Measurements from ENCODE around the gene NRXN3. TPM values are rescaled to one million over a fixed set of nuclear protein-coding genes. Genes with fewer than 3 reads are reported as not detected.

Gene NRXN3
- total RNA-seq, 5 donors from 2014 or later (not counting 1 experiment from before 2014, with no cell fraction given): not detected

- H3K4me1 ChIP-seq (ENCODE audit: control insufficient read depth in 1 of 2, extremely low read depth in 1 of 2, insufficient read depth in 2 of 2, low read length in 2 of 2): no peaks in the 10 kb centered on the region
- WGBS (ENCODE audit: insufficient coverage): 100% methylated on average over 1 of the region's 1 CpG
- no peaks in the 10 kb centered on the region for H3K36me3 ChIP-seq (ENCODE audit: control insufficient read depth in 2 of 2, extremely low read depth in 1 of 2, insufficient read depth in 1 of 2, low read length in 1 of 2)
- no peak overlapping the region for H3K4me3 ChIP-seq (ENCODE audit: control insufficient read depth in 1 of 2, extremely low read depth in 1 of 2, low read length in 1 of 2)
- ChIA-PET POLR2A (interaction anchor here in 1 of 2 donors (0.5 kb wide), 1 partner anchor 15 kb away, joined by 3 read pairs; no protein-coding TSS in a partner anchor), CTCF (no interaction called here)
- no peak for ATAC-seq (replicated peaks in 1 of 4)
- no peak overlapping the region for H3K27ac Mint-ChIP-seq
- H3K27ac ChIP-seq (ENCODE audit: low read length): no peak overlapping the region
- no peak overlapping the region for H3K4me3 Mint-ChIP-seq
- H3K4me1 Mint-ChIP-seq: no peaks in the 10 kb centered on the region
- H3K9me3 ChIP-seq: no peaks in the 10 kb centered on the region
- no peaks in the 10 kb centered on the region for H3K27me3 Mint-ChIP-seq
- H3K9me3 Mint-ChIP-seq: peaks cover 4 to 9% (median 5%) of the 10 kb centered on the region in 3 donors
- no peaks in the 10 kb centered on the region for H3K36me3 Mint-ChIP-seq
- no peaks in the 10 kb centered on the region for H3K27me3 ChIP-seq (replicated peaks in 1 of 2; ENCODE audit: control insufficient read depth in 2 of 2, extremely low read depth in 1 of 2, insufficient read depth in 2 of 2, low read length in 1 of 2)
- DNase-seq: no peak
These were observed 1725.8 kb downstream of the NRXN3 start for GRCh38 chr14:79896009-79896408.

GRCh38 chr14:79899610-79900009 lies 1729.4 kb downstream of the NRXN3 start:
- H3K27ac Mint-ChIP-seq: no peak overlapping the region
- no peak overlapping the region for H3K4me3 Mint-ChIP-seq
- Histone ChIP-seq H3K27ac (ENCODE audit: low read length) (no peak overlapping the region), H3K4me1 (ENCODE audit: control insufficient read depth in 1 of 2, extremely low read depth in 1 of 2, insufficient read depth in 2 of 2, low read length in 2 of 2) (no peaks in the 10 kb centered on the region), H3K4me3 (ENCODE audit: control insufficient read depth in 1 of 2, extremely low read depth in 1 of 2, low read length in 1 of 2) (no peak overlapping the region), H3K9me3 (no peaks in the 10 kb centered on the region), H3K27me3 (replicated peaks in 1 of 2; ENCODE audit: control insufficient read depth in 2 of 2, extremely low read depth in 1 of 2, insufficient read depth in 2 of 2, low read length in 1 of 2) (no peaks in the 10 kb centered on the region), H3K36me3 (ENCODE audit: control insufficient read depth in 2 of 2, extremely low read depth in 1 of 2, insufficient read depth in 1 of 2, low read length in 1 of 2) (no peaks in the 10 kb centered on the region)
- ChIA-PET POLR2A (no interaction called here), CTCF (no interaction called here)
- 76% methylated on average over 3 of the region's 3 CpGs for WGBS (ENCODE audit: insufficient coverage)
- H3K36me3 Mint-ChIP-seq: no peaks in the 10 kb centered on the region
- ATAC-seq (replicated peaks in 1 of 4): no peak
- no peaks in the 10 kb centered on the region for H3K27me3 Mint-ChIP-seq
- no peak for DNase-seq
- peaks cover 4 to 9% (median 5%) of the 10 kb centered on the region in 3 donors for H3K9me3 Mint-ChIP-seq
- H3K4me1 Mint-ChIP-seq: no peaks in the 10 kb centered on the region

- H3K9me3 Mint-ChIP-seq: peaks cover 4 to 9% (median 8%) of the 10 kb centered on the region in 3 donors
- no peaks in the 10 kb centered on the region for H3K27me3 Mint-ChIP-seq
- CTCF ChIA-PET: no interaction called here
- H3K4me1 Mint-ChIP-seq: no peaks in the 10 kb centered on the region
- Histone ChIP-seq H3K27ac (ENCODE audit: low read length) (no peak overlapping the region), H3K4me1 (ENCODE audit: control insufficient read depth in 1 of 2, extremely low read depth in 1 of 2, insufficient read depth in 2 of 2, low read length in 2 of 2) (no peaks in the 10 kb centered on the region), H3K36me3 (ENCODE audit: control insufficient read depth in 2 of 2, extremely low read depth in 1 of 2, insufficient read depth in 1 of 2, low read length in 1 of 2) (no peaks in the 10 kb centered on the region), H3K27me3 (replicated peaks in 1 of 2; ENCODE audit: control insufficient read depth in 2 of 2, extremely low read depth in 1 of 2, insufficient read depth in 2 of 2, low read length in 1 of 2) (no peaks in the 10 kb centered on the region), H3K4me3 (ENCODE audit: control insufficient read depth in 1 of 2, extremely low read depth in 1 of 2, low read length in 1 of 2) (no peak overlapping the region), H3K9me3 (no peaks in the 10 kb centered on the region)
- POLR2A ChIA-PET: no interaction called here
- no CpG with 5 or more reads among the region's 1 CpG for WGBS (ENCODE audit: insufficient coverage)
- ATAC-seq (replicated peaks in 1 of 4) (no peak), DNase-seq (no peak)
- H3K36me3 Mint-ChIP-seq: no peaks in the 10 kb centered on the region
- no peak overlapping the region for H3K4me3 Mint-ChIP-seq
- no peak overlapping the region for H3K27ac Mint-ChIP-seq
These were observed 1734.3 kb downstream of the NRXN3 start for GRCh38 chr14:79904497-79904896.

GRCh38 chr14:79906994-79907393 lies 1736.8 kb downstream of the NRXN3 start:
- no peaks in the 10 kb centered on the region for H3K36me3 ChIP-seq (ENCODE audit: control insufficient read depth in 2 of 2, extremely low read depth in 1 of 2, insufficient read depth in 1 of 2, low read length in 1 of 2)
- no peak for ATAC-seq (replicated peaks in 1 of 4)
- no peaks in the 10 kb centered on the region for H3K4me1 Mint-ChIP-seq

GRCh38 chr14:79910086-79910485 lies 1739.9 kb downstream of the NRXN3 start:
- ChIA-PET POLR2A (no interaction called here), CTCF (no interaction called here)
- Mint-ChIP-seq H3K4me1 (no peaks in the 10 kb centered on the region), H3K4me3 (no peak overlapping the region), H3K36me3 (no peaks in the 10 kb centered on the region), H3K27me3 (no peaks in the 10 kb centered on the region), H3K9me3 (peaks cover 9 to 17% (median 16%) of the 10 kb centered on the region in 3 donors), H3K27ac (no peak overlapping the region)
- no peak for ATAC-seq (replicated peaks in 1 of 4)
- Histone ChIP-seq H3K9me3 (no peaks in the 10 kb centered on the region), H3K36me3 (ENCODE audit: control insufficient read depth in 2 of 2, extremely low read depth in 1 of 2, insufficient read depth in 1 of 2, low read length in 1 of 2) (no peaks in the 10 kb centered on the region), H3K27me3 (replicated peaks in 1 of 2; ENCODE audit: control insufficient read depth in 2 of 2, extremely low read depth in 1 of 2, insufficient read depth in 2 of 2, low read length in 1 of 2) (no peaks in the 10 kb centered on the region), H3K27ac (ENCODE audit: low read length) (no peak overlapping the region), H3K4me3 (ENCODE audit: control insufficient read depth in 1 of 2, extremely low read depth in 1 of 2, low read length in 1 of 2) (no peak overlapping the region), H3K4me1 (ENCODE audit: control insufficient read depth in 1 of 2, extremely low read depth in 1 of 2, insufficient read depth in 2 of 2, low read length in 2 of 2) (no peaks in the 10 kb centered on the region)
- no peak for DNase-seq
- WGBS (ENCODE audit: insufficient coverage): no CpG with 5 or more reads among the region's 2 CpGs

More at GRCh38 chr14:79906994-79907393, 1736.8 kb downstream of the NRXN3 start:
- H3K27me3 ChIP-seq (replicated peaks in 1 of 2; ENCODE audit: control insufficient read depth in 2 of 2, extremely low read depth in 1 of 2, insufficient read depth in 2 of 2, low read length in 1 of 2): no peaks in the 10 kb centered on the region
- no CpG with 5 or more reads among the region's 1 CpG for whole genome bisulfite sequencing (ENCODE audit: insufficient coverage)
- DNase-seq: no peak
- no peaks in the 10 kb centered on the region for H3K27me3 Mint-ChIP-seq
- no peak overlapping the region for H3K27ac ChIP-seq (ENCODE audit: low read length)
- no peaks in the 10 kb centered on the region for H3K4me1 ChIP-seq (ENCODE audit: control insufficient read depth in 1 of 2, extremely low read depth in 1 of 2, insufficient read depth in 2 of 2, low read length in 2 of 2)
- H3K36me3 Mint-ChIP-seq: no peaks in the 10 kb centered on the region
- peaks cover 0 to 5% (median 5%) of the 10 kb centered on the region in 3 donors for H3K9me3 Mint-ChIP-seq
- ChIA-PET POLR2A (interaction anchor here in 1 of 2 donors (0.6 kb wide), 1 partner anchor 36 kb away, joined by 3 read pairs; no protein-coding TSS in a partner anchor), CTCF (no interaction called here)
- no peak overlapping the region for H3K27ac Mint-ChIP-seq
- no peak overlapping the region for H3K4me3 ChIP-seq (ENCODE audit: control insufficient read depth in 1 of 2, extremely low read depth in 1 of 2, low read length in 1 of 2)
- H3K9me3 ChIP-seq: no peaks in the 10 kb centered on the region
- H3K4me3 Mint-ChIP-seq: no peak overlapping the region

GRCh38 chr14:79911744-79912143 lies 1741.6 kb downstream of the NRXN3 start:
- Histone ChIP-seq H3K9me3 (no peaks in the 10 kb centered on the region), H3K27me3 (replicated peaks in 1 of 2; ENCODE audit: control insufficient read depth in 2 of 2, extremely low read depth in 1 of 2, insufficient read depth in 2 of 2, low read length in 1 of 2) (no peaks in the 10 kb centered on the region), H3K27ac (ENCODE audit: low read length) (no peak overlapping the region), H3K4me3 (ENCODE audit: control insufficient read depth in 1 of 2, extremely low read depth in 1 of 2, low read length in 1 of 2) (no peak overlapping the region), H3K4me1 (ENCODE audit: control insufficient read depth in 1 of 2, extremely low read depth in 1 of 2, insufficient read depth in 2 of 2, low read length in 2 of 2) (no peaks in the 10 kb centered on the region), H3K36me3 (ENCODE audit: control insufficient read depth in 2 of 2, extremely low read depth in 1 of 2, insufficient read depth in 1 of 2, low read length in 1 of 2) (no peaks in the 10 kb centered on the region)
- ChIA-PET CTCF (no interaction called here), POLR2A (interaction anchor here in 1 of 2 donors (0.7 kb wide), 1 partner anchor 16 kb away, joined by 3 read pairs; no protein-coding TSS in a partner anchor)
- no peaks in the 10 kb centered on the region for H3K36me3 Mint-ChIP-seq
- peaks cover 9 to 17% (median 16%) of the 10 kb centered on the region in 3 donors for H3K9me3 Mint-ChIP-seq
- no peaks in the 10 kb centered on the region for H3K4me1 Mint-ChIP-seq
- no peak overlapping the region for H3K4me3 Mint-ChIP-seq
- DNase-seq: no peak
- WGBS (ENCODE audit: insufficient coverage): no CpG with 5 or more reads among the region's 4 CpGs
- H3K27ac Mint-ChIP-seq: no peak overlapping the region
- H3K27me3 Mint-ChIP-seq: no peaks in the 10 kb centered on the region
- no peak for ATAC-seq (replicated peaks in 1 of 4)

- no peaks in the 10 kb centered on the region for H3K36me3 ChIP-seq (ENCODE audit: control insufficient read depth in 2 of 2, extremely low read depth in 1 of 2, insufficient read depth in 1 of 2, low read length in 1 of 2)
- no peaks in the 10 kb centered on the region for H3K9me3 ChIP-seq
- no peak for DNase-seq
- ChIA-PET POLR2A (no interaction called here), CTCF (no interaction called here)
- H3K4me1 ChIP-seq (ENCODE audit: control insufficient read depth in 1 of 2, extremely low read depth in 1 of 2, insufficient read depth in 2 of 2, low read length in 2 of 2): no peaks in the 10 kb centered on the region
- no peaks in the 10 kb centered on the region for H3K27me3 Mint-ChIP-seq
- no peaks in the 10 kb centered on the region for H3K27me3 ChIP-seq (replicated peaks in 1 of 2; ENCODE audit: control insufficient read depth in 2 of 2, extremely low read depth in 1 of 2, insufficient read depth in 2 of 2, low read length in 1 of 2)
- no peaks in the 10 kb centered on the region for H3K36me3 Mint-ChIP-seq
- ATAC-seq (replicated peaks in 1 of 4): no peak
- no peaks in the 10 kb centered on the region for H3K4me1 Mint-ChIP-seq
- no peak overlapping the region for H3K27ac ChIP-seq (ENCODE audit: low read length)
- WGBS (ENCODE audit: insufficient coverage): no CpG with 5 or more reads among the region's 2 CpGs
- no peak overlapping the region for H3K4me3 Mint-ChIP-seq
- no peak overlapping the region for H3K4me3 ChIP-seq (ENCODE audit: control insufficient read depth in 1 of 2, extremely low read depth in 1 of 2, low read length in 1 of 2)
- H3K27ac Mint-ChIP-seq: no peak overlapping the region
- H3K9me3 Mint-ChIP-seq: peaks cover 9 to 29% (median 16%) of the 10 kb centered on the region in 3 donors
These were observed 1744.4 kb downstream of the NRXN3 start for GRCh38 chr14:79914595-79914994.
